ENCODE results near the gene FAM219A.

- TF ChIP-seq, protein P1, sequence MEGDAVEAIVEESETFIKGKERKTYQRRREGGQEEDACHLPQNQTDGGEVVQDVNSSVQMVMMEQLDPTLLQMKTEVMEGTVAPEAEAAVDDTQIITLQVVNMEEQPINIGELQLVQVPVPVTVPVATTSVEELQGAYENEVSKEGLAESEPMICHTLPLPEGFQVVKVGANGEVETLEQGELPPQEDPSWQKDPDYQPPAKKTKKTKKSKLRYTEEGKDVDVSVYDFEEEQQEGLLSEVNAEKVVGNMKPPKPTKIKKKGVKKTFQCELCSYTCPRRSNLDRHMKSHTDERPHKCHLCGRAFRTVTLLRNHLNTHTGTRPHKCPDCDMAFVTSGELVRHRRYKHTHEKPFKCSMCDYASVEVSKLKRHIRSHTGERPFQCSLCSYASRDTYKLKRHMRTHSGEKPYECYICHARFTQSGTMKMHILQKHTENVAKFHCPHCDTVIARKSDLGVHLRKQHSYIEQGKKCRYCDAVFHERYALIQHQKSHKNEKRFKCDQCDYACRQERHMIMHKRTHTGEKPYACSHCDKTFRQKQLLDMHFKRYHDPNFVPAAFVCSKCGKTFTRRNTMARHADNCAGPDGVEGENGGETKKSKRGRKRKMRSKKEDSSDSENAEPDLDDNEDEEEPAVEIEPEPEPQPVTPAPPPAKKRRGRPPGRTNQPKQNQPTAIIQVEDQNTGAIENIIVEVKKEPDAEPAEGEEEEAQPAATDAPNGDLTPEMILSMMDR (IDR thresholded peaks at IDR 0.05; ENCODE audit: poor library complexity), result no peak
- no peak for TF ChIP-seq EZH2 (IDR thresholded peaks at IDR 0.05; ENCODE audit: borderline replicate concordance)
Observed at GRCh38 chr9:34493972-34494535, 35.7 kb upstream of the FAM219A start.

Measured in hepatocyte (in vitro differentiated cells).